ENCODE measurements around the gene ARHGAP20.

DNA sequence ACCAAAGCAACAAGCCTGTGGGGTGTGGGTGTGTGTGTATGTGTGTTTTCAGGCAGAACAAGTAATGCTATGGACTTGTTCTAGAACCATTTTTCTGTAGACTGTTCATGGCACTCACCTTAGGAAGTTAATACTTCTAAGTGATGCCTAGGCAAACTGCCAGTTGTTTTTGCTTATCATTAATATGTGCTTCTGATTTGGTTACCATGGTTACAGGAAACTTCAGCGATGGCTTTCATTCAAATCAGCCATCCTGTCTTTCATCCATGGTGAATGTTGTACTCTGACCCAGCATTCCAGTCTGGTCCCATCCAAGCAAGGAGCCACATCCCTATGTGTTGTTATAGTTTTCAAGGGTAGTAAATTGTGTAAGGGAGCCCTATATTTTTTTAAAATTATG, 49.8 kb upstream of the ARHGAP20 start:
- TF ChIP-seq CTCF (IDR thresholded peaks at IDR 0.05), result no peak
- no peak for TF ChIP-seq POLR2AphosphoS5 (IDR thresholded peaks at IDR 0.05)
- TF ChIP-seq POLR2A (IDR thresholded peaks at IDR 0.05; ENCODE audit: low read depth), result no peak

Data from esophagus muscularis mucosa (tissue), 3 donors.